ENCODE measurements around the gene GLIPR2.
A peak's percentile ranks its signal among the peaks of the same experiment; 100 is the strongest.
"Not testable (repeated sequence)": the region's sequence is repeated elsewhere in the genome, so short reads cannot be mapped to it uniquely, and the experiment has no call there.

GLIPR2 gene

GRCh38 chr9:36163786-36164170 is 27.2 kb downstream of the GLIPR2 start:
- no peak for DNase-seq (ENCODE audit: low read depth)

DNA sequence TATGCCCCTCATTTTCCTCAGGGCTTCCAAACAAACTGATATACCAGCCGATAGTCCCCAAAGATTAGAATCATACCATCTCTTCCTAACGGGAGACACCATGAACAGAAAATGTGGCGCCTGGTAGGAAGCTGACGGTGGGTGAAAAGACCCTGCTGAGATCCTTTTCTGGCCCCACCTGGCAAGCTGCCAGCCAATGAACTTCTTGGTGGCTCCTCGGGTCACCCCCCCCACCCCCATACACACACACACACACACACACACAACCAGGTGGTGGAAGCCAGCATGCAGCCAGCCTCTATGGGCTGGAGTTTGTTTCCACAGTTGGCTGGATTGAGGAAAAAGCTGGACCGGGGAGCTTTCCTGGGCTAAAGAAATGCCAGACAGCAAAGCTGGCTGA is 27.8 kb downstream of the GLIPR2 start:
- no peak for DNase-seq (ENCODE audit: low read depth)

- no peak for DNase-seq (ENCODE audit: low read depth)
Measured at GRCh38 chr9:36164989-36165388, 28.5 kb downstream of the GLIPR2 start.

GRCh38 chr9:36165826-36166167 is 29.3 kb downstream of the GLIPR2 start:
- no peak for DNase-seq (ENCODE audit: low read depth)

GRCh38 chr9:36166168-36166927 is 29.8 kb downstream of the GLIPR2 start:
- peak; percentile 72 for DNase-seq (ENCODE audit: low read depth)

GRCh38 chr9:36169166-36169565 is 32.6 kb downstream of the GLIPR2 start, which contains the start of gene CCIN:
TSS of gene CCIN (plus strand) at chr9:36169388. CDS start at chr9:36169503, 115 bp downstream.
- DNase-seq (ENCODE audit: low read depth), result no peak

GRCh38 chr9:36169708-36170107 is 33.2 kb downstream of the GLIPR2 start:
- DNase-seq (ENCODE audit: low read depth), result no peak

DNA sequence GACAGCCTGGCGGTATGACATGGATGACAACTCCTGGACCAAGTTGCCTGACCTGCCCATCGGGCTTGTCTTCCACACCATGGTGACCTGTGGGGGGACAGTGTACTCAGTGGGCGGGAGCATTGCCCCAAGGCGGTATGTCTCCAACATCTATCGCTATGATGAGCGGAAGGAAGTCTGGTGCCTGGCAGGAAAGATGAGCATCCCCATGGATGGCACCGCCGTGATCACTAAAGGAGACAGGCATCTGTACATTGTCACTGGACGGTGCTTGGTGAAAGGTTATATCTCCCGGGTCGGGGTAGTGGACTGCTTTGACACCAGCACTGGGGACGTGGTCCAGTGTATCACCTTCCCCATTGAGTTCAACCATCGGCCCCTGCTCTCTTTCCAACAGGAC is 34.0 kb downstream of the GLIPR2 start:
- DNase-seq (ENCODE audit: low read depth), result no peak

DNA sequence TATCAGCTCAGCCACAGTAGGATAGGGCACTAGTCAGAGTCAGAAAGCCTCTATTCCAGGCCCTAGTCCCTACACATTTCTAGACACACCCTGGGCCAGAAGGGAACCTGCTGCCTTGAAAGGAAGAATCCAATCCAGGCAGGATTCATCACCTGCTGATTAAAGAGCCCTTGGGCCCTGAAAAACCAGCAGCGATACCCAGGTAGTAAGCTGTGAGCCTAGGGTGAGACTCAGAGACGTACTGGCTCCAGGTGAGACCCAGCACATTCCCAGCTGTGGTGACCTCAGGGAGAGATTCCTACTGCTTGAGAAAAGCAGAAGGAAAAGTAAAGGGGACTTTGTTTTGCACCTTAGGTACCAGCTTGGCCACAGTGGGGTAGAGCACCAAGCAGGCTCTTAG is 37.3 kb downstream of the GLIPR2 start:
- no peak for DNase-seq (ENCODE audit: low read depth)

DNA sequence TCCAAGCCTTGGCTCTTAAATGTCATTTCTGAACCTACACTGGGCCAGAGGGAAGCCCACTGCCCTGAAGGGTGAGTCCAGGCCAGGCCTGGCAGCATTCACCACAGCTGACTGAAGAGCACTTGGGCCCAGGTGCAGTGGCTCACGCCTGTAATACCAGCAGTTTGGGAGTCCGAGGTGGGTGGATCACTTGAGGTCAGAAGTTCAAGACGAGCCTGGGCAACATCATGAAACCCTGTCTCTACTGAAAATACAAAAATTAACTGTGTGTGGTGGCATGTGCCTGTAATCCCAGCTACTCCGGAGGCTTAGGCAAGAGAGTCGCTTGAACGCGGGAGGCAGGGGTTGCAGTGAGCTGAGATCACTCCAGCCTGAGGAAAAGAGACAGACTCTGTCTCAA is 37.7 kb downstream of the GLIPR2 start:
- no peak for DNase-seq (ENCODE audit: low read depth)

- no peak for DNase-seq (ENCODE audit: low read depth)
Measured at GRCh38 chr9:36174731-36175130, 38.2 kb downstream of the GLIPR2 start.

DNA sequence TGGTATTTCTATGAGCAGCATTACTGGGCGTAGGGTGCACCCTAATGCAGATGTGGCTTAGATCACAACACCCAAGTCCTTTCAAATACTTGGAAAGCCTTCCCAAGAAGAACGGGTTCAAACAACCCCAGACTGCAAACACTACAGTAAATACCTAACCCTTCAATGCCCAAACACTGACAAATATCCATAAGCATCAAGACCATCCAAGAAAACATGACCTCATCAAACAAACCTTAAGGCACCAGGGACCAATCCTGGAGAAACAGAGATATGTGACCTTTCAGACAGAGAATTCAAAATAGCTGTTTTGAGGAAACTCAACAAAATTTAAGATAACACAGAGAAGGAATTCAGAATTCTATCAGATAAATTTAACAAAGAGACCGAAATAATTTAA is 38.7 kb downstream of the GLIPR2 start:
- not testable (repeated sequence) for DNase-seq (ENCODE audit: low read depth)

- not testable (repeated sequence) for DNase-seq (ENCODE audit: low read depth)
Measured at GRCh38 chr9:36176496-36176895, 40.0 kb downstream of the GLIPR2 start.

DNA sequence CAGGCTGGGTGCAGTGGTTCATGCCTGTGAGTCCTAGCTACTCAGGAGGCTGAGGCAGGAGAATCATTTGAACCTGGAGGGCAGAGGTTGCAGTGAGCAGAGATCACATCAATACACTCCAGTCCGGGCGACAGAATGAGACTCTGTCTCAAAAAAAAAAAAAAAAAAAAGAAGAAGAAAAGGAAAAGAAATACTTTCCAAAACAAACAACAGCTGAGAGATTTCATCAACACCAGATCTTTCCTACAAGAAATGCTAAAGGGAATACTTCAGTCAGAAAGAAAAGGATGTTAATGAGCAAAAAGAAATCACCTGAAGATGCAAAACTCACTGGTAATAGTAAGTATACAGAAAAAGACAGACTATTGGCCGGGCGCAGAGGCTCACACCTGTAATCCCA is 41.0 kb downstream of the GLIPR2 start:
- DNase-seq (ENCODE audit: low read depth), result no peak

- DNase-seq (ENCODE audit: low read depth), result not testable (repeated sequence)
Measured at GRCh38 chr9:36180243-36180642, 43.7 kb downstream of the GLIPR2 start.

GRCh38 chr9:36187414-36187813 is 50.9 kb downstream of the GLIPR2 start:
- DNase-seq (ENCODE audit: low read depth), result no peak

DNA sequence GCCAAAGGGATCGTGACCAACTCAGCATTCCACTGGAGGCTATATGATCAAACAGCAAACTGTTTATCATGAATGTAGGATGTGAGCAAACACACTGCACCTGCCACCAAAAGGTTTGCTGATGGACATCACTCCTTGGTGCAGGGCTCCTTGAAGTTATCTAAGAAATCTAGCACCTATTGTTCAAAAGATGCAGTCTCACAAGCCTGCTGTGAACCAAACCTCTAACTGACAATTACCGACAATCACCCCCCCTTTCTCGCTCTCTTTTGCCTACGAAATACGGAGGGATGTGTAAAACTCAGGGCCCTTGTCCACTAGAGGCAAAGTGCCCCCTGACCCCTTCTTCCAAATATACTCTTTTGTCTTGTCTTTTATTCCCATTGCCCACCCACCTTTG is 51.7 kb downstream of the GLIPR2 start:
- DNase-seq (ENCODE audit: low read depth), result no peak

DNA sequence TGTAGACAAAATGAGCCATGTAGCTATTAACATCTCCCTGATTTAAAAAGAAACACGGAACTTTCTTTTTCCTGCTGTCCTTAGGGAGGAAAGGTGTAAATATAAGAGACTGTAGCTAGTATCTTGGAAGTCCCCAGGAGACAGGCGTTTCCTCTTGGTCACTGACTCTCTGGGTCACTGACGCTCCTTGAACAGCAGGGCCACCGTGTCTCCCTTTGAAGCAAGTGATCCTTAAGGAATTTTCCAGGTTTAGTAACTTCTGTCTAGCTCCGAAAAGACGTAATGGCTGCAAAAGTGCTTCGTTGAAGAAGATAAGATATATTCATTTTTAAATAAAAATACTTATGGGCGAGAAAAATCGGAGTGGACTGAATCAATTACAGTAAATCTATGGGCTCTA is 53.4 kb downstream of the GLIPR2 start:
- DNase-seq (ENCODE audit: low read depth), result no peak

- DNase-seq (ENCODE audit: low read depth), result peak; percentile 85
Measured at GRCh38 chr9:36190388-36191289, 54.1 kb downstream of the GLIPR2 start, which contains the start of gene CLTA. TSS of gene CLTA (plus strand) at chr9:36190921. CDS start at chr9:36191057, 136 bp downstream.

DNA sequence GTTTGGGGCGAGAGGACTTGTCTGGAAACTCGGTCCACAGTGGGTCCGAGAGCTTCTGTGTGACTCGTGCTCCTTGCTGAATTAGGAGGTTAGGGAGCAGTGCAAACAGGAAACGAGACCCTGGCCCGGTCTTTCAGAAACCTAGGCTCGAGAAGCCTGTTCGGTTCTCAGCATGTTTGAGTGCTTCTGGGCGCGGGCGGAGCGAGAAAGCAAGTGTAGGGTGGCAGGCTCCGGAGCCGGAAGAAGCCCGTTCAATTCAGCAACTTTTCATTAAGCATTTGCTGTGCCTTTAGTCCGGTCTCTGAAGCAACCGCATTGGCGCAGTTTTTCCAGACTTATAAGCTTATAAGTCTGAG is 54.7 kb downstream of the GLIPR2 start:
- DNase-seq (ENCODE audit: low read depth), result peak; percentile 41

DNA sequence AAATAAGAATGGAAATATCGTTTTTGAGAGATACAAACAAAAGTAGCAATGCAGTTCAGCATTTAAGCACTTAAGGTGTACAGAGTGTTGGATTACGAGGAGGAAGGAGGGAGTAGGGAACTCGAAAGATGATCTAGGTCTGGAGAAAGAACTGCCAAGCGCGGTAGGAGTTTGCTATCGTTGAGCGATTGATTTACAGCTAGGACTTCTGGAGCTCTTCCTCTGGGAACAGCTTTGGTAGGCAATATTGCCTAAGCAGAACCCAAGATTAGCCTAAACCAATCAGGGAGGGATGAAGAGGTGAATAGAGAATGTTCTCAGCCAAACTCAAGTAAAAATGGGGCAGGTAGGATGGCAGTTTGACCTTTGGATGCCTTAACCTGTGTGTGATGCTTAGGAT is 55.2 kb downstream of the GLIPR2 start:
- no peak for DNase-seq (ENCODE audit: low read depth)

DNA sequence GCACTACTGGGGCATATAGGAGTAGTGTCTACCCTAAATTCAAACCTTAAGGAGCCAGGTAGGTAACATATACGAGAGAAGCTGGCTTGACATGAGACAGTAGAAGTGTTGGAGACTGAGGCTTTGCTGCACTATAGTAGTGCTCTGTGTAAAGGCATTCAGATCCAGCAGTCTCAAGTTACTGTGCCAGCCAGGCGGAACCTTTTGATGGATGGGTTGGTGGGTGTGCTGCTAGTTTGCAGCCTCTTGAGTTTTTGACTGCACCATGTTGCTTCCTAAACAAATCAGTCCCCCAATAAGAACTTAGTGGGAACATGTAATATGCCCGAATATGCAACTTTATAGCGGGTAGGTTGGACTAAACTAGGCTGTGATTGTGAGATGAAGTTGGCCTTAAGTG is 55.7 kb downstream of the GLIPR2 start:
- DNase-seq (ENCODE audit: low read depth), result no peak

DNA sequence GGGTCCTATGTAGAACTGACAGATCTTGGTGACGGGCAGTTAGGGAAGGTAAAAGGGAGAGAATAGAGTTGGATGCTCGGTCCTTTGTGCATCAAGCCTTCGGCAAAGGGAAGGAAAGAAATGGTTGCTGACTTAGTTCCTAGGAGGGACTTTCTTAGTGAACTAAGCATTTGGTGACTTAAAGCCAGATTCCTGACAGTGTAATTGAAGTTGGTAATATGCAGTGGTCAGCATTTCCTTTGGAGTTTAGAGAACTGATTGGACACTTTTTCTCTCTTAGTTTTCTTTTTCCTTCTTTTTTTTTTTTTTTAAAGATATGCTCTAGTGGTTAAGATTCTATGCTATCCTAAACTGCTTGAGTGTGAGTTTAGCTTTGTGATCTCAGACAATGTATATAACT is 56.5 kb downstream of the GLIPR2 start:
- no peak for DNase-seq (ENCODE audit: low read depth)
